Spleen (tissue), 11 donors: ENCODE results near the gene C7orf57. TPM values are rescaled to one million over a fixed set of nuclear protein-coding genes. Genes with fewer than 3 reads are reported as not detected.

Source experiments
- DNase-seq: peaks from one replicate; pipeline ENCODE4 v3.0.0-alpha.2; 2020
- H3K27ac ChIP-seq, 8 donors: fragments of 200-600 bp; sonication (generic) in 7 of 8; 1 replicate in 4 of 8; 2 replicates in 4 of 8; pipeline versions ENCODE4 v1.5.0 to v1.8.0; 2016 to 2021; ENCODE audit warnings: inconsistent platforms in 4 of 8, mild to moderate bottlenecking in 4 of 8, moderate library complexity in 1 of 8
- H3K27me3 ChIP-seq, 7 donors: fragments of 200-600 bp; sonication (generic) in 6 of 7; replicated peaks in 1 of 7; 1 replicate in 4 of 7; 2 replicates in 3 of 7; pipeline versions ENCODE4 v1.5.0 to v1.8.0; 2016 to 2021; ENCODE audit warnings: inconsistent platforms in 3 of 7, mild to moderate bottlenecking in 1 of 7
- H3K36me3 ChIP-seq, 6 donors: fragments of 200-600 bp; sonication (generic) in 5 of 6; 1 replicate in 4 of 6; 2 replicates in 2 of 6; pipeline versions ENCODE4 v1.5.0 to v1.8.0; 2016 to 2021; ENCODE audit warnings: inconsistent platforms in 2 of 6
- H3K4me1 ChIP-seq, 6 donors: fragments of 200-600 bp; sonication (generic) in 5 of 6; 1 replicate in 3 of 6; 2 replicates in 3 of 6; pipeline versions ENCODE4 v1.5.0 to v1.8.0; 2016 to 2021; ENCODE audit warnings: inconsistent platforms in 3 of 6
- H3K4me3 ChIP-seq, 8 donors: fragments of 200-600 bp; sonication (generic) in 7 of 8; 1 replicate in 4 of 8; 2 replicates in 4 of 8; pipeline versions ENCODE4 v1.5.0 to v1.8.0; 2016 to 2021; ENCODE audit warnings: inconsistent platforms in 4 of 8, mild to moderate bottlenecking in 4 of 8, moderate library complexity in 2 of 8
- H3K9me3 ChIP-seq, 8 donors: fragments of 200-600 bp; sonication (generic) in 7 of 8; 1 replicate in 4 of 8; 2 replicates in 4 of 8; pipeline versions ENCODE4 v1.5.0 to v1.8.0; 2016 to 2021; ENCODE audit warnings: inconsistent platforms in 4 of 8
- CTCF ChIP-seq, 11 experiments: fragments of 200-600 bp in 7 of 11; fragments of 450-650 bp in 4 of 11; sonication (generic) in 4 of 11; IDR thresholded peaks in 8 of 11; conservative IDR thresholded peaks in 3 of 11; 1 replicate in 7 of 11; 2 replicates in 4 of 11; pipeline versions ENCODE4 v1.4.0 to v1.8.0; 2016 to 2021; ENCODE audit warnings: antibody characterized with exemption in 11 of 11, inconsistent platforms in 4 of 11, mild to moderate bottlenecking in 1 of 11
- POLR2A ChIP-seq, 3 donors: fragments of 450-650 bp; IDR thresholded peaks; one replicate each; pipeline ENCODE4 v1.5.1; 2017; ENCODE audit warnings: antibody characterized with exemption in 3 of 3, mild to moderate bottlenecking in 1 of 3
- POLR2AphosphoS5 ChIP-seq, 3 donors: sonication (generic); formaldehyde crosslinking; IDR thresholded peaks; one replicate each; pipeline ENCODE4 v1.5.1; 2017; ENCODE audit warnings: antibody characterized with exemption in 3 of 3
- WGBS, 5 donors: extraction: QIAGEN DNeasy Blood & Tissue Kit in 3 of 5; methylation state at CpG; one replicate each; pipeline versions ENCODE4 v1.1.5 to v1.1.7; 2013 to 2018; 5-methylcytosine and 5-hydroxymethylcytosine counted together
- intact Hi-C: fragments of 100-400 bp; cut with DNase I; formaldehyde crosslinking; loops from one replicate; pipeline ENCODE4 v1.15.0; 2023; ENCODE audit warnings: low total_unique reads
- polyA plus RNA-seq, 3 donors: library from polyadenylated mRNA; stranded (reverse); fragments of 200-250 nt; gene quantifications; one replicate each; pipeline ENCODE4 v1.2.1, GENCODE V29; 2013
- total RNA-seq, 7 donors: library from RNA; depleted of rRNA in 3 of 7; stranded (reverse); fragments of >200 nt in 3 of 7; fragmentation: NEBNext Ultra II Directional in 4 of 7; extraction: Animal tissue kit (Norgen Biotek cat#: 25700) in 4 of 7; gene quantifications; one replicate each; pipeline versions ENCODE4 v1.1.0 to v1.2.1, GENCODE V29; 2016 to 2021
- donor health status: healthy with polysubstance abuse.
- donor health status: DM: no; HTN: no; CAD: no; lungs with moderate emphysema.
- donor health status: DM: no; HTN: no; CAD: no.
- donor health status: Bipolar disorder and iron deficiency.
- donor health status: healthy.
- donor health status: DM: no; HTN: no; CAD: no.
- donor health status: DM: yes; HTN: yes; CAD: no.

C7orf57 gene
- total and polyA plus RNA-seq, 10 donors = 0.03 TPM; not detected in 9

DNA sequence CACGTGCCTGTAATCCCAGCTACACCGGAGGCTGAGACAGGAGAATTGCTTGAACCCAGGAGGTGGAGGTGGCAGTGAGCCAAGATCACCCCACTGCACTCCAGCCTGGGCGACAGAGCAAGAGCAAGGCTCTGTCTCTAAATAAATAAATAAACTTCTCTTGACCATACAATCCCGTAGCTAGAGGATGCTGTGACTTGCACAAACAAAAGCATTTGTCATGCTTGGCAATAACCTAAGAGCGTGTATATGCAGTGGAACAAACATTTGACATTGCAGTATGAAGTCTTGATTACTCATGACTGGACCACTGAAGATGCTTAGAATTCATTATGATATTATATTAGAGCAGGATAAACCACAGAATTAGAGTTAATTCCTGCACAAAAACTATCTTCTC is 1.4 kb upstream of the C7orf57 start:
- no peak overlapping the region for H3K27ac ChIP-seq
- H3K27me3 ChIP-seq = peaks cover 0 to 74% (median 29%) of the 10 kb centered on the region in 7 donors
- H3K4me1 ChIP-seq = peaks cover 7 to 19% (median 17%) of the 10 kb centered on the region in 6 donors
- no peak for DNase-seq
- H3K4me3 ChIP-seq = no peak overlapping the region
- TF ChIP-seq POLR2A (IDR thresholded peaks at IDR 0.05) = no peak
- no peak for TF ChIP-seq CTCF (IDR thresholded peaks at IDR 0.05 in 8 of 11, conservative IDR thresholded peaks at IDR 0.05 in 3 of 11)
- no peak for TF ChIP-seq POLR2AphosphoS5 (IDR thresholded peaks at IDR 0.05)
- H3K9me3 ChIP-seq = no peaks in the 10 kb centered on the region
- H3K36me3 ChIP-seq = no peaks in the 10 kb centered on the region
- intact Hi-C loops = no loop called here
- 71 to 82% (median 77%) methylated on average over 5 of the region's 5 CpGs for WGBS, 5 donors

- Histone ChIP-seq H3K27ac (no peak overlapping the region), H3K27me3 (peaks cover 0 to 61% (median 29%) of the 10 kb centered on the region in 7 donors), H3K9me3 (no peaks in the 10 kb centered on the region), H3K4me3 (peak overlapping the region; percentile 43 to 87 (median 60)), H3K4me1 (peaks cover 7 to 19% (median 17%) of the 10 kb centered on the region in 6 donors), H3K36me3 (no peaks in the 10 kb centered on the region)
- TF ChIP-seq CTCF (IDR thresholded peaks at IDR 0.05 in 8 of 11, conservative IDR thresholded peaks at IDR 0.05 in 3 of 11) (no peak), POLR2AphosphoS5 (IDR thresholded peaks at IDR 0.05) (no peak), POLR2A (IDR thresholded peaks at IDR 0.05) (no peak)
- peak; percentile 84 for DNase-seq
- intact Hi-C loops = no loop called here
- WGBS, 5 donors = 3 to 8% (median 6%) methylated on average over 26 to 42 of the region's 42 CpGs
Measured at GRCh38 chr7:48035967-48036478, 680 bp downstream of the C7orf57 start.

DNA sequence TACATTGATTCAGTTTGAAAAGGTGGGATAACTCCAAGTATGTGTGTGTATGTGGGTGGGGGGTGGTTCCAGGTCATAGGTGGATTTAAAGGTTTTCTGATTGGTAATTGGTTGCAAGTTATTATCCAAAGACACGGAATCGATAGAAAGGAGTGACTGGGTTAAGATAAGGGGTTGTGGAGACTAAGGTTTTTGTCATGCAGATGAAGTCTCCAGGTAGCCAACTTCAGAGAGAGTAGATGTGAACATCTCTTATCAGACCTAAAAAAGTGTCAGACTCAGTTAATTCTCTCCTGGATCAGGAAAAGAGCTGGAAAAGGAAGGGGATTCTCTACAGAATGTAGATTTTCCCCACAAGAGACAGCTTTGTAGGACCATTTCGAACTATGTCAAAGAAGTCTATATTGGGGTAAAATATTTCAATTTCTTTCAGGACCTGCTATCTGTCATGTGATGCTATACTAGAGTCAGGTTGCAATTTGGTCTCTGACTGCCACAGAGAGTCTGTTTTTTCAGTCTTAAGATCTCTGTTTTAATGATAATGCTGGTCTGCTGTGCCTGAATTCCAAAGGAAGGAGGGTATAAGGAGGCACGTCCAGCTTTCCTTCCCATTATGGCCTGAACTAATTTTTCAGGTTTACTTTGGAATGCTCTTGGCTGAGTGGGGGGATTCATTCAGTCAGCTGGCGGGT is 3.6 kb downstream of the C7orf57 start:
- peaks cover 0 to 36% (median 12%) of the 10 kb centered on the region in 7 donors for H3K27me3 ChIP-seq
- peaks cover 7 to 19% (median 17%) of the 10 kb centered on the region in 6 donors for H3K4me1 ChIP-seq
- intact Hi-C loops = no loop called here
- TF ChIP-seq POLR2AphosphoS5 (IDR thresholded peaks at IDR 0.05) (no peak), CTCF (IDR thresholded peaks at IDR 0.05 in 8 of 11, conservative IDR thresholded peaks at IDR 0.05 in 3 of 11) (no peak), POLR2A (IDR thresholded peaks at IDR 0.05) (no peak)
- H3K36me3 ChIP-seq = no peaks in the 10 kb centered on the region
- no peaks in the 10 kb centered on the region for H3K9me3 ChIP-seq
- WGBS, 5 donors = 63 to 73% (median 73%) methylated on average over 5 of the region's 5 CpGs
- no peak overlapping the region for H3K4me3 ChIP-seq
- H3K27ac ChIP-seq = no peak overlapping the region
- DNase-seq = no peak

- Histone ChIP-seq H3K4me1 (peaks cover under 1 to 11% (median 3%) of the 10 kb centered on the region in 6 donors), H3K36me3 (no peaks in the 10 kb centered on the region), H3K27me3 (peaks cover 0 to 14% (median 4%) of the 10 kb centered on the region in 7 donors), H3K4me3 (no peak overlapping the region), H3K9me3 (no peaks in the 10 kb centered on the region), H3K27ac (no peak overlapping the region)
- intact Hi-C loops = no loop called here
- TF ChIP-seq CTCF (IDR thresholded peaks at IDR 0.05 in 8 of 11, conservative IDR thresholded peaks at IDR 0.05 in 3 of 11) (no peak), POLR2AphosphoS5 (IDR thresholded peaks at IDR 0.05) (no peak), POLR2A (IDR thresholded peaks at IDR 0.05) (no peak)
- no peak for DNase-seq
- 91 to 96% (median 92%) methylated on average over 18 of the region's 18 CpGs for WGBS, 5 donors
Measured at GRCh38 chr7:48040944-48041652, 5.8 kb downstream of the C7orf57 start.
